ENCODE measurements around the gene PSMD7. TPM values are rescaled to one million over a fixed set of nuclear protein-coding genes. Genes with fewer than 3 reads are reported as not detected.

PSMD7 gene
- total RNA-seq, 4 donors from 2014 or later: 44.9 to 80.4 (median 62.3) TPM

DNA sequence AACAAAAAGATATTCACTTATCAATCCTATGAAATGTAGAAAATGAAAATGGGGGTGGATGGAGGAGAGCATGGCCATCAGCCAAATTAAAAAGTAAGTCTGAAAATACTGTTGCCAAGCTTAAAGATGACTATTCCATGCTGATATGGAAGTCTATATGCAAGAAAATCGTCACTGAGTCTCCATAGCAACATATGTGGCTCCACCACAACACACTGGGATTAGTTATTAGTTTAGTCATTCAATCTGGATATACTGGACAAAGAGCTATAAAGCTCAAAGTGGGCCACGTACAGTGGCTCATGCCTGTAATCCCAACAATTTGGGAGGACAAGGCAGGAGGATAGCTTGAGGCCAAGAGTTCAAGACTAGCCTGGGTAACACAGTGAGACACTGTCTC lies 24.7 kb upstream of the PSMD7 start:
- Histone ChIP-seq H3K36me3 (no peaks in the 10 kb centered on the region), H3K27ac (no peak overlapping the region), H3K4me3 (replicated peaks in 1 of 3) (no peak overlapping the region), H3K27me3 (no peaks in the 10 kb centered on the region), H3K4me1 (peaks cover 7 to 15% of the 10 kb centered on the region in 2 donors), H3K9me3 (no peaks in the 10 kb centered on the region)
- TF ChIP-seq, protein P1, sequence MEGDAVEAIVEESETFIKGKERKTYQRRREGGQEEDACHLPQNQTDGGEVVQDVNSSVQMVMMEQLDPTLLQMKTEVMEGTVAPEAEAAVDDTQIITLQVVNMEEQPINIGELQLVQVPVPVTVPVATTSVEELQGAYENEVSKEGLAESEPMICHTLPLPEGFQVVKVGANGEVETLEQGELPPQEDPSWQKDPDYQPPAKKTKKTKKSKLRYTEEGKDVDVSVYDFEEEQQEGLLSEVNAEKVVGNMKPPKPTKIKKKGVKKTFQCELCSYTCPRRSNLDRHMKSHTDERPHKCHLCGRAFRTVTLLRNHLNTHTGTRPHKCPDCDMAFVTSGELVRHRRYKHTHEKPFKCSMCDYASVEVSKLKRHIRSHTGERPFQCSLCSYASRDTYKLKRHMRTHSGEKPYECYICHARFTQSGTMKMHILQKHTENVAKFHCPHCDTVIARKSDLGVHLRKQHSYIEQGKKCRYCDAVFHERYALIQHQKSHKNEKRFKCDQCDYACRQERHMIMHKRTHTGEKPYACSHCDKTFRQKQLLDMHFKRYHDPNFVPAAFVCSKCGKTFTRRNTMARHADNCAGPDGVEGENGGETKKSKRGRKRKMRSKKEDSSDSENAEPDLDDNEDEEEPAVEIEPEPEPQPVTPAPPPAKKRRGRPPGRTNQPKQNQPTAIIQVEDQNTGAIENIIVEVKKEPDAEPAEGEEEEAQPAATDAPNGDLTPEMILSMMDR (IDR thresholded peaks at IDR 0.05): no peak
- TF ChIP-seq POLR2A (IDR thresholded peaks at IDR 0.05): no peak
- intact Hi-C loops (cut with DNase I): no loop called here
- 72 to 81% methylated on average over 2 of the region's 2 CpGs for WGBS, 2 donors
- no peak for DNase-seq

DNA sequence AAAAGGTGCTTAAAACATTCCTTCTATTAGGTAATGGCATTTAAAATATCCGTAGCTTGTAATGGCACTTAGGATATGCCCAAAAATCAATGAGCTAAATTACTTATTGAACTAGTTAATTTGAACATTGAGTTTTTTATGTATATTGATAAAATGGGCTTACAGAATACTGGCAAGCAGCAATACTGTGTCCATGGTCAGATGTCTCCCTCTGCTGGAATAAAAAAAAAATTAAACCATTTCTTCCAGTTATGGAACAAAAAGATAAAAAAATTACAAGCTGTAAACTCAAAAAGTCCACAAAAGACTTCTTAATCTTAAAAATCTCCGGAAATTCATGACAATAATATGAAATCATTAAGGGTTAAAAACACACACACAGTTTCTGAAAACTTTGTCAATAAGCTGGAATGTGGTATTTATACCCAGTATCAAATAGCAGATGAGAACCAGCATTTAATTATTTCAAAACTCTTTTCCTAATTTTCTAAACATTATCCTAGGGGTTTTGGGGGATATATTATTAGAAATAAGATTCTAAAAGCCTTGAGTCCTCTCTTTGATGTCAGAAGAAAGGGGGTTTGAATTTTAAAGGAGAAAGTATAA lies 21.5 kb upstream of the PSMD7 start:
- intact Hi-C loops (cut with DNase I): no loop called here
- Histone ChIP-seq H3K27ac (no peak overlapping the region), H3K9me3 (no peaks in the 10 kb centered on the region), H3K27me3 (no peaks in the 10 kb centered on the region), H3K4me3 (replicated peaks in 1 of 3) (no peak overlapping the region), H3K36me3 (no peaks in the 10 kb centered on the region), H3K4me1 (no peaks in the 10 kb centered on the region)
- WGBS, 2 donors: 41 to 44% methylated on average over 2 of the region's 2 CpGs
- TF ChIP-seq, protein P1 (IDR thresholded peaks at IDR 0.05): peak in 4 of 6 experiments; percentile 18 to 54 (median 48)
- TF ChIP-seq POLR2A (IDR thresholded peaks at IDR 0.05): no peak
- DNase-seq: no peak

- Histone ChIP-seq H3K27me3 (no peaks in the 10 kb centered on the region), H3K27ac (no peak overlapping the region), H3K9me3 (no peaks in the 10 kb centered on the region), H3K36me3 (no peaks in the 10 kb centered on the region), H3K4me3 (replicated peaks in 1 of 3) (no peak overlapping the region), H3K4me1 (no peaks in the 10 kb centered on the region)
- intact Hi-C loops (cut with DNase I): no loop called here
- WGBS, 2 donors: 37 to 43% methylated on average over 7 of the region's 7 CpGs
- DNase-seq: no peak
- TF ChIP-seq, protein P1 (IDR thresholded peaks at IDR 0.05): no peak
- TF ChIP-seq POLR2A (IDR thresholded peaks at IDR 0.05): no peak
Observed at GRCh38 chr16:74275711-74276110, 20.9 kb upstream of the PSMD7 start.

DNA sequence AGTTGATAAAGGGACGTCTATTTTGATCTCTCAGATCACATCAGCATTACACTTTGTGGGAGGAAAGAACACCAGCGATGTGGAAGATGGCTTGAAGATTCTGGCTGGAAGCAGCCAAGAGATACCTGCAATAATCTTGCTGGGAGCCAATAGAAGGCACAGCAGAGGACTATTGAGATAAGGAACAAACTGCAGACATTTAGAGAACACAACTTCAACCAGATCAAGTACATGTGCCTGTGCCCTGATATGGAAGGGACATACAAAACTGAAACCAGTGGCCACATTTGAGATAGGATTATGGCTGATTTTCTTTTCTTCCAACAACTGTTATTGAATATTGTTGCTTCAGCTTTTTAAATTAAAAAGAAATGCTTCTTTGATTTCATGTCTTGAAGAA lies 18.6 kb upstream of the PSMD7 start:
- Histone ChIP-seq H3K9me3 (no peaks in the 10 kb centered on the region), H3K4me3 (replicated peaks in 1 of 3) (no peak overlapping the region), H3K27ac (no peak overlapping the region), H3K36me3 (no peaks in the 10 kb centered on the region), H3K4me1 (no peaks in the 10 kb centered on the region), H3K27me3 (no peaks in the 10 kb centered on the region)
- WGBS, 2 donors: 77 to 83% methylated on average over 2 of the region's 2 CpGs
- no peak for DNase-seq
- intact Hi-C loops (cut with DNase I): no loop called here
- TF ChIP-seq, protein P1 (IDR thresholded peaks at IDR 0.05): no peak

DNA sequence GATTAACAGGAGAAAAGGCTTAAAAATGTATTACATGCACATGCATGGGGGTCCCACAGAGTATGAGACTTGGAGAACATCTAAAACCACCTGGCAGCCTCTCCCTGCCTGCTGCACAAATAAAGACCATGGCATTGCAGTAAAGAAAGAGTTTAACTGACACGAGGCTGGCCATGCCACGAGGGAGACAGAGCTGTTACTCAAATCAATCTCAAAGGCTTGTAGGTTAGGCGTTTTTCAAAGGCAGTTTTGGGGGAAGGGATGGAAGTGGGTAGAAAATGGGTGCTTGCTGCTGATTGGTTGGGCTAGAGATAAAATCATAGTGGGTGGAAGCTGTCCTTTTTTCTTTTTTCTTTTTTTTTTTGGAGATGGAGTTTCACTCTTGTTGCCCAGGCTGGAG lies 17.3 kb upstream of the PSMD7 start:
- Histone ChIP-seq H3K4me3 (replicated peaks in 1 of 3) (no peak overlapping the region), H3K9me3 (no peaks in the 10 kb centered on the region), H3K27me3 (no peaks in the 10 kb centered on the region), H3K27ac (no peak overlapping the region), H3K36me3 (no peaks in the 10 kb centered on the region), H3K4me1 (no peaks in the 10 kb centered on the region)
- intact Hi-C loops (cut with DNase I): no loop called here
- no peak for DNase-seq
- 80 to 93% methylated on average over 3 of the region's 3 CpGs for WGBS, 2 donors
- no peak for TF ChIP-seq POLR2A (IDR thresholded peaks at IDR 0.05)
- TF ChIP-seq, protein P1 (IDR thresholded peaks at IDR 0.05): no peak
